HG02610 (cell line): ENCODE data around the gene GABRG2.
"Not testable (repeated sequence)": the region's sequence is repeated elsewhere in the genome, so short reads cannot be mapped to it uniquely, and the experiment has no call there.

Source experiments
- ATAC-seq: cut with Tn5 transposase; IDR thresholded peaks from one replicate; pipeline ENCODE4 v1.9.1; 2021; ENCODE audit warnings: mild to moderate bottlenecking, moderate library complexity; ENCODE audit not compliant: unreplicated experiment

The GABRG2 gene

GRCh38 chr5:162067655-162068411 lies at the start of gene GABRG2:
GABRG2 (plus strand) TSS chr5:162067773; CDS start chr5:162068000, 227 bp downstream.
- no peak for ATAC-seq

GRCh38 chr5:162025312-162025711 lies 42.3 kb upstream of the GABRG2 start:
- ATAC-seq, result no peak

GRCh38 chr5:162026803-162027202 lies 40.8 kb upstream of the GABRG2 start:
- no peak for ATAC-seq

- no peak for ATAC-seq
Measured at GRCh38 chr5:162037431-162037830, 30.1 kb upstream of the GABRG2 start.

- no peak for ATAC-seq
Measured at GRCh38 chr5:162047279-162047678, 20.3 kb upstream of the GABRG2 start.

GRCh38 chr5:162052676-162053075 lies 14.9 kb upstream of the GABRG2 start:
- ATAC-seq, result no peak

GRCh38 chr5:162055095-162055494 lies 12.5 kb upstream of the GABRG2 start:
- not testable (repeated sequence) for ATAC-seq

GRCh38 chr5:162067162-162067561 lies 411 bp upstream of the GABRG2 start:
- no peak for ATAC-seq

- no peak for ATAC-seq
Measured at GRCh38 chr5:162068412-162068811, 839 bp downstream of the GABRG2 start.

GRCh38 chr5:162068936-162069335 lies 1.4 kb downstream of the GABRG2 start:
- ATAC-seq, result no peak

GRCh38 chr5:162078805-162079204 lies 11.2 kb downstream of the GABRG2 start:
- no peak for ATAC-seq

GRCh38 chr5:162091336-162091735 lies 23.8 kb downstream of the GABRG2 start:
- no peak for ATAC-seq

- ATAC-seq, result no peak
Measured at GRCh38 chr5:162096448-162096847, 28.9 kb downstream of the GABRG2 start.

GRCh38 chr5:162107591-162107990 lies 40.0 kb downstream of the GABRG2 start:
- ATAC-seq, result no peak

- no peak for ATAC-seq
Measured at GRCh38 chr5:162119801-162120200, 52.2 kb downstream of the GABRG2 start.

- no peak for ATAC-seq
Measured at GRCh38 chr5:162128117-162128516, 60.5 kb downstream of the GABRG2 start.

- no peak for ATAC-seq
Measured at GRCh38 chr5:162132348-162132747, 64.8 kb downstream of the GABRG2 start.

GRCh38 chr5:162139190-162139589 lies 71.6 kb downstream of the GABRG2 start:
- ATAC-seq, result no peak

GRCh38 chr5:162154242-162154641 lies 86.7 kb downstream of the GABRG2 start:
- ATAC-seq, result no peak

- no peak for ATAC-seq
Measured at GRCh38 chr5:162160401-162160800, 92.8 kb downstream of the GABRG2 start.

GRCh38 chr5:162163663-162164062 lies 96.1 kb downstream of the GABRG2 start:
- no peak for ATAC-seq

GRCh38 chr5:162174358-162174974 lies 106.9 kb downstream of the GABRG2 start:
- ATAC-seq, result no peak
